Ascending aorta (tissue), 2 donors: Measurements from ENCODE around the gene TENT4A. TPM values are rescaled to one million over a fixed set of nuclear protein-coding genes. Genes with fewer than 3 reads are reported as not detected.
A peak's percentile ranks its signal among the peaks of the same experiment; 100 is the strongest.

Experiments
- DNase-seq, 2 donors: peaks; one replicate each; pipeline ENCODE4 v3.0.0-alpha.2; 2019; ENCODE audit warnings: low spot score in 2 of 2
- H3K27ac ChIP-seq, 2 donors: fragments of 200-600 bp; sonication (generic); one replicate each; pipeline ENCODE4 v1.5.1; 2016 to 2017; ENCODE audit warnings: mild to moderate bottlenecking in 1 of 2
- H3K27me3 ChIP-seq: fragments of 200-600 bp; sonication (generic); one replicate; pipeline ENCODE4 v1.5.1; 2017
- H3K36me3 ChIP-seq, 2 donors: fragments of 200-600 bp; sonication (generic); one replicate each; pipeline ENCODE4 v1.5.1; 2016
- H3K4me1 ChIP-seq, 2 donors: fragments of 200-600 bp; sonication (generic); one replicate each; pipeline ENCODE4 v1.5.1; 2016 to 2017; ENCODE audit warnings: mild to moderate bottlenecking in 1 of 2
- H3K4me3 ChIP-seq, 2 donors: fragments of 200-600 bp; sonication (generic); one replicate each; pipeline ENCODE4 v1.5.1; 2016 to 2017; ENCODE audit warnings: mild to moderate bottlenecking in 1 of 2
- H3K9me3 ChIP-seq, 2 donors: fragments of 200-600 bp; sonication (generic); one replicate each; pipeline ENCODE4 v1.5.1; 2016
- intact Hi-C: fragments of 100-400 bp; cut with DNase I; formaldehyde crosslinking; loops from one replicate; pipeline ENCODE4 v1.15.1; 2023
- total RNA-seq: library from RNA; depleted of rRNA; stranded (reverse); fragments of >200 nt; gene quantifications from one replicate; pipeline ENCODE4 v1.1.0, GENCODE V29; 2016
- TF ChIP-seq, protein P1 (sequence below), 3 experiments: fragments of 200-600 bp in 2 of 3; fragments of 450-650 bp in 1 of 3; sonication (generic) in 2 of 3; IDR thresholded peaks; one replicate each; pipeline ENCODE4 v1.5.1; 2016 to 2019; ENCODE audit warnings: antibody characterized with exemption in 3 of 3, mild to moderate bottlenecking in 1 of 3, moderate library complexity in 1 of 3

TENT4A gene
- total RNA-seq, 1 donor from 2014 or later, result 12.5 TPM

DNA sequence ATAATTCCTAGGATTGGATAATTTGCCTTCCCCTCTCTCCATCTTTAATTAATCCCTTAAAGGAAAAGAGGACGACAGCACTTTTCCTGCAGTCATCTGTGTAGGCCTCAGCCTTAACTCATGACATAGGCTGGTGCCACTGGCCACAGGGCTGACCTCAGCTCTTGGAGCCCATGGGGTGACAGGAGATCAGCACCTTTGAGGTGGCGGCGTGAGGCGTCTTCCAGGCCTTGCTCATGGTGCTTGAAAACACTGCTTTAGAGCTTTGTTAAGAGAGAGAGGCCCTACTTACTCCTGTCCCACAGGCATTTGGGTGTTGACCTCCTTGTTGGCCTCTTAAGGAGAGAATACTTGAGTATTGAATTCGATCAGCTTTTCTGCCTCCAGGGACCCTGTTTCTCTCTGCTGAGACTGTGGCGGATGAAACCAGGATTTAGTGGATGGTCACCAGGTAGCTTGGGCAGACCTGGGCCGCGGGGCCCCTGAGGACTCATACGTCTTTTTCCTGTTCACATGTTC, 23.4 kb downstream of the TENT4A start:
- DNase-seq, result no peak
- H3K4me1 ChIP-seq, result peaks cover 20 to 27% of the 10 kb centered on the region in 2 donors
- H3K9me3 ChIP-seq, result no peaks in the 10 kb centered on the region
- H3K27ac ChIP-seq, result no peak overlapping the region
- intact Hi-C loops, result no loop called here
- TF ChIP-seq, protein P1, sequence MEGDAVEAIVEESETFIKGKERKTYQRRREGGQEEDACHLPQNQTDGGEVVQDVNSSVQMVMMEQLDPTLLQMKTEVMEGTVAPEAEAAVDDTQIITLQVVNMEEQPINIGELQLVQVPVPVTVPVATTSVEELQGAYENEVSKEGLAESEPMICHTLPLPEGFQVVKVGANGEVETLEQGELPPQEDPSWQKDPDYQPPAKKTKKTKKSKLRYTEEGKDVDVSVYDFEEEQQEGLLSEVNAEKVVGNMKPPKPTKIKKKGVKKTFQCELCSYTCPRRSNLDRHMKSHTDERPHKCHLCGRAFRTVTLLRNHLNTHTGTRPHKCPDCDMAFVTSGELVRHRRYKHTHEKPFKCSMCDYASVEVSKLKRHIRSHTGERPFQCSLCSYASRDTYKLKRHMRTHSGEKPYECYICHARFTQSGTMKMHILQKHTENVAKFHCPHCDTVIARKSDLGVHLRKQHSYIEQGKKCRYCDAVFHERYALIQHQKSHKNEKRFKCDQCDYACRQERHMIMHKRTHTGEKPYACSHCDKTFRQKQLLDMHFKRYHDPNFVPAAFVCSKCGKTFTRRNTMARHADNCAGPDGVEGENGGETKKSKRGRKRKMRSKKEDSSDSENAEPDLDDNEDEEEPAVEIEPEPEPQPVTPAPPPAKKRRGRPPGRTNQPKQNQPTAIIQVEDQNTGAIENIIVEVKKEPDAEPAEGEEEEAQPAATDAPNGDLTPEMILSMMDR (IDR thresholded peaks at IDR 0.05), result no peak
- H3K27me3 ChIP-seq, result no peaks in the 10 kb centered on the region
- peaks cover 18 to 32% of the 10 kb centered on the region in 2 donors for H3K36me3 ChIP-seq
- no peak overlapping the region for H3K4me3 ChIP-seq

DNA sequence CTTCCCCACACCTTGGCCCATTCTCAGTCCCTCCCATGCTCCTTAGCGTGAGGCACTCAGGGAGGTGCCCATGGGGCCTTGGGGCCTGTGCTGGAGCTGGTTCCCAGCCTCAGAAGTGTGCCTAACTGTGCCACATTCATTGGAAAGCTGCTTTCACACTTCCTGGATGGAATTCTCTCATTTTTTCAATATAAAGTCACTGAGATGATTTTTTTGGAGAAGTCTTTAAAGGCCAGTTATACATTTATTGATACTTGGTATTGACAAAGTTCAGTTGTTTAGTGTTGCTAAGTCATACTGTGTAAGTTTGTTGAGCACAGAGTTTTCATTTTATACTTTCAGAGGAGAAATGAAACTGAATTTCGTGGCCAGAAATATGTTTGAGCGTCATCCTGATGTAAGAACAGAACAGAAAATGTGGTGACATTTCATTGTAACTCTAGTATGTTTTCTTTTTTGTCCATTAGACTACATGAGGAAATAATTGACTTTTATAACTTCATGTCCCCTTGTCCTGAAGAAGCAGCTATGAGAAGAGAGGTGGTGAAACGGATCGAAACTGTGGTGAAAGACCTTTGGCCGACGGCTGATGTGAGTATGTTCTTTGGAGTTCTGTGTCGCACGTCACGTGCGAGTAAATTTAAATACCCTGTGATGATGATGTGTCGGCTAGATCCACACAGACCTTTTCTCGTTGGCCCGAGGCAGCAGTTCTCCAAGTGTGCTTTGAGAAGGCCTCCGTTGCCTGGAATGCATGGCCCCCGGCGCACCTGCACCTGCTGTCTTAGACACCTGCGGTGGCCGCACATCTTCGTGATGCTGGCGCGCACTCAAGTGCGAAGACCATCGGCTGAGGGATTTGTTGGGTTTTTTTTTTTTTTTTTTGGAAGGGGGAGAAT, 24.1 kb downstream of the TENT4A start:
- TF ChIP-seq, protein P1 (IDR thresholded peaks at IDR 0.05), result no peak
- Histone ChIP-seq H3K27ac (no peak overlapping the region), H3K4me1 (peaks cover 14 to 20% of the 10 kb centered on the region in 2 donors), H3K36me3 (peaks cover 18 to 34% of the 10 kb centered on the region in 2 donors), H3K27me3 (no peaks in the 10 kb centered on the region), H3K9me3 (no peaks in the 10 kb centered on the region), H3K4me3 (no peak overlapping the region)
- intact Hi-C loops, result no loop called here
- no peak for DNase-seq

DNA sequence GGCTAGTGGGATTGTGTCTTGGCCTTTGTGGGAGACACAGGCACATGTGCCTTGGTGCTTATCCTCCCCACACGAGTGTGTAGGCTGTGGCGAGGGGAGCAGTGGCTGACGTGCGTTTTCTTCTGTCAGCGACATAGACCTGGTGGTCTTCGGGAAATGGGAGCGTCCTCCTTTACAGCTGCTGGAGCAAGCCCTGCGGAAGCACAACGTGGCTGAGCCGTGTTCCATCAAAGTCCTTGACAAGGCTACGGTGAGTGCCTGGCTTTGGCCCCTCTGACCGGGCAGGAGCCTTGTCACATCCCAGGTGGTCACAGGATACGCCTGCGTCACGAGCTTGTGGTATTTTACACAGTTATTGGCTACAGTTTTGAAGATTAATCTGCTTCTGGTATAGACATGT, 26.4 kb downstream of the TENT4A start:
- H3K4me3 ChIP-seq, result no peak overlapping the region
- intact Hi-C loops, result loop anchor here (10.0 kb wide), 2 partner anchors 365 to 1245 kb away; partner anchors contain the start of gene MED10
- H3K4me1 ChIP-seq, result peaks cover 0 to 2% of the 10 kb centered on the region in 2 donors
- peaks cover 23 to 53% of the 10 kb centered on the region in 2 donors for H3K36me3 ChIP-seq
- no peaks in the 10 kb centered on the region for H3K27me3 ChIP-seq
- no peaks in the 10 kb centered on the region for H3K9me3 ChIP-seq
- DNase-seq, result peak in 1 of 2 donors; percentile 46
- TF ChIP-seq, protein P1 (IDR thresholded peaks at IDR 0.05), result no peak
- no peak overlapping the region for H3K27ac ChIP-seq

DNA sequence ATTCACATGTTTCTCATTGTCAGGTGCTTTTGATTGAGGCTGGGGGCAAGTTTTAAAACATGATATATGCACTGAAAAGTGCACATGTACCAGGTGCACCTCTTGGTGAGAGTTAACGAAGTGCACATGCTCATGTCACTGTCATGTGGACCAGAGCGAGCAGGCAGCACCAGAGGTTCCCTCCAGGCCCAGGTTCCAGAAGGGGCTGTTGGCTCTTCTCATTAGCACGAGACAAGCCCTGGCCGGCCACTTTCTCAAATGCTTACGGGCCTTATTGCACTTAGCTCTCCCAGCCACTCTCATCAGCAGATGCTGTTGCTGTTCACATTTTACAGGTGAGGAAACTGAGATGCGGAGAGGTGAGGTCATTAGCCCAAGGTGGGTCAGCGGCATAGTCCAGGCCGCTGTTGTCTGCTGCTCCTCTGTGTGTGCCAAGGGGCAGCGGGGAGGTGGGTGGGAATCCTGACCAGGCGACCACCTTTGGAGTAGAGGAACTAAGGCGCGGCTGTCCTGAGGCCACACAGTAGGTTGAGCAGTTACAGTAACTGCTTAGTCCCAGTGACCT, 27.4 kb downstream of the TENT4A start:
- peak in 1 of 2 donors; percentile 58 for DNase-seq
- Histone ChIP-seq H3K4me1 (peaks cover 0 to 3% of the 10 kb centered on the region in 2 donors), H3K27ac (no peak overlapping the region), H3K27me3 (no peaks in the 10 kb centered on the region), H3K9me3 (no peaks in the 10 kb centered on the region), H3K4me3 (no peak overlapping the region), H3K36me3 (peaks cover 23 to 58% of the 10 kb centered on the region in 2 donors)
- TF ChIP-seq, protein P1 (IDR thresholded peaks at IDR 0.05), result no peak
- intact Hi-C loops, result loop anchor here (10.0 kb wide), 2 partner anchors 366 to 1246 kb away; partner anchors contain the start of gene MED10

DNA sequence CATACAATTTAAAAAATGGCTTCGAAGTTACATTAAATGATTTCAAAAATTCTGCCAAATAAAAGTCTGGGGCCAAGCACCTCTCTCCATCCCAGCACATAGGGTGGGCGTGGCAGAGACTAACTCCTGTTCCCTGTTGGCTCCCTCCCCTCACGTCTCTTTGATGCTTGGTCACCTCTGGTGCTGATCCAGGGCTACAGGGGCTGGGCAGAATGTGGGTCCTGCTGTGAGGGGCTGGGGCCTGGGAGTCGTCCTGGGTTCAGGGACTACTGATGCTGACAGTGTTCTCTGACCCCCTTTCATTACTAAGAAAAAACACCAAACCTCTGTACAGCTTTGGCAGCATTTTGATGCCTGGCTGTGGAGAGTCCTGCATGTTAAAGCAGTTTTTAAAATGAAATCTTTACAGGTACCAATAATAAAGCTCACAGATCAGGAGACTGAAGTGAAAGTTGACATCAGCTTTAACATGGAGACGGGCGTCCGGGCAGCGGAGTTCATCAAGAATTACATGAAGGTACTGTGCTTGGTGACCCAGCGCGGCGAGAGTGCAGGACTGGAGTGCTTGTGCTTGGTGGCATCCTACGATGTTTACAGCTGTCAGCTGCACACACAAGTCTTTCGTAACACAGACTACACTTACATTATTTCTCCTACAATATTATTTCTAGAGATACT, 29.0 kb downstream of the TENT4A start:
- Histone ChIP-seq H3K9me3 (no peaks in the 10 kb centered on the region), H3K27me3 (no peaks in the 10 kb centered on the region), H3K4me1 (peaks cover 0 to 3% of the 10 kb centered on the region in 2 donors), H3K4me3 (no peak overlapping the region), H3K36me3 (peaks cover 27 to 70% of the 10 kb centered on the region in 2 donors), H3K27ac (no peak overlapping the region)
- intact Hi-C loops, result loop anchor here (10.0 kb wide), 2 partner anchors 367 to 1247 kb away; partner anchors contain the start of gene MED10
- TF ChIP-seq, protein P1 (IDR thresholded peaks at IDR 0.05), result no peak
- DNase-seq, result peak in 1 of 2 donors; percentile 31
